ENCODE measurements around the gene DLG1. TPM values are rescaled to one million over a fixed set of nuclear protein-coding genes. Genes with fewer than 3 reads are reported as not detected.

DLG1 gene
- total RNA-seq, 4 donors from 2014 or later = 71.4 to 96.7 (median 88.5) TPM

GRCh38 chr3:197234947-197235914 lies 63.2 kb downstream of the DLG1 start:
- H3K4me3 ChIP-seq (ENCODE audit: low read depth, poor library complexity, severe bottlenecking) = no peak overlapping the region
- no peak for DNase-seq (ENCODE audit: low spot score in 2 of 2)
- 71 to 82% methylated on average over 4 of the region's 4 CpGs for WGBS, 2 donors
- TF ChIP-seq POLR2A (IDR thresholded peaks at IDR 0.05) (no peak), CTCF (IDR thresholded peaks at IDR 0.05) (no peak)
- intact Hi-C loops (cut with DNase I; ENCODE audit: low total_unique reads) = no loop called here

GRCh38 chr3:197231321-197231720 lies 67.1 kb downstream of the DLG1 start:
- no peak for TF ChIP-seq POLR2A (IDR thresholded peaks at IDR 0.05)
- TF ChIP-seq CTCF (IDR thresholded peaks at IDR 0.05) = no peak
- intact Hi-C loops (cut with DNase I; ENCODE audit: low total_unique reads) = no loop called here
- no peak for DNase-seq (ENCODE audit: low spot score in 2 of 2)
- H3K4me3 ChIP-seq (ENCODE audit: low read depth, poor library complexity, severe bottlenecking) = no peak overlapping the region
- 95 to 96% methylated on average over 7 of the region's 7 CpGs for WGBS, 2 donors

- H3K4me3 ChIP-seq (ENCODE audit: low read depth, poor library complexity, severe bottlenecking) = no peak overlapping the region
- intact Hi-C loops (cut with DNase I; ENCODE audit: low total_unique reads) = no loop called here
- TF ChIP-seq POLR2A (IDR thresholded peaks at IDR 0.05) (no peak), CTCF (IDR thresholded peaks at IDR 0.05) (no peak)
- 82 to 88% methylated on average over 3 of the region's 3 CpGs for WGBS, 2 donors
- DNase-seq (ENCODE audit: low spot score in 2 of 2) = no peak
Measured at GRCh38 chr3:197229836-197230235, 68.6 kb downstream of the DLG1 start.

- DNase-seq (ENCODE audit: low spot score in 2 of 2) = no peak
- TF ChIP-seq CTCF (IDR thresholded peaks at IDR 0.05) = no peak
- TF ChIP-seq POLR2A (IDR thresholded peaks at IDR 0.05) = no peak
- intact Hi-C loops (cut with DNase I; ENCODE audit: low total_unique reads) = no loop called here
- H3K4me3 ChIP-seq (ENCODE audit: low read depth, poor library complexity, severe bottlenecking) = no peak overlapping the region
- 85 to 96% methylated on average over 1 of the region's 1 CpG for WGBS, 2 donors
Measured at GRCh38 chr3:197229178-197229577, 69.2 kb downstream of the DLG1 start.

- 63 to 75% methylated on average over 2 of the region's 2 CpGs for WGBS, 2 donors
- intact Hi-C loops (cut with DNase I; ENCODE audit: low total_unique reads) = no loop called here
- H3K4me3 ChIP-seq (ENCODE audit: low read depth, poor library complexity, severe bottlenecking) = no peak overlapping the region
- DNase-seq (ENCODE audit: low spot score in 2 of 2) = no peak
- no peak for TF ChIP-seq CTCF (IDR thresholded peaks at IDR 0.05)
- TF ChIP-seq POLR2A (IDR thresholded peaks at IDR 0.05) = no peak
Measured at GRCh38 chr3:197227780-197228574, 70.4 kb downstream of the DLG1 start.
